ENCODE results near the gene HYDIN.

DNA sequence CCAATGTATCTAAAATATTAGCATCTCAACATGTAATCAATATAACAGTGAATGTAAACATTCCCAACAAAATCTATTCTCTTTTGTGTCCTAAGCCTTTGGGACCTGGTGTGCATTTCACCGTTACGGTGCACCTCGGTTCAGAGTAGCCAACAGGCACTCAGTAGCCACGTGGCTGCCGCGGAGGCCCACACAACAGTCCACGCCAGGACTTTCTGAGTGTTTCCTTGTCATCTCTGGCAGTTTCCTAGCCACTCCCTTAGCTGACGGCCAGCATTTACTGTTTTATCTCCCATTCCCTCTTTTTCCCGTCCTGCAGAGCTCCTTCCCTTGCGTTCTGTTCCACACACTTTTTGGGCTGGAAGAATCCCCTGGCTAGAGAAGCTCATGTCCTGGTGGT, 465.9 kb downstream of the HYDIN start:
- TF ChIP-seq, protein P1, sequence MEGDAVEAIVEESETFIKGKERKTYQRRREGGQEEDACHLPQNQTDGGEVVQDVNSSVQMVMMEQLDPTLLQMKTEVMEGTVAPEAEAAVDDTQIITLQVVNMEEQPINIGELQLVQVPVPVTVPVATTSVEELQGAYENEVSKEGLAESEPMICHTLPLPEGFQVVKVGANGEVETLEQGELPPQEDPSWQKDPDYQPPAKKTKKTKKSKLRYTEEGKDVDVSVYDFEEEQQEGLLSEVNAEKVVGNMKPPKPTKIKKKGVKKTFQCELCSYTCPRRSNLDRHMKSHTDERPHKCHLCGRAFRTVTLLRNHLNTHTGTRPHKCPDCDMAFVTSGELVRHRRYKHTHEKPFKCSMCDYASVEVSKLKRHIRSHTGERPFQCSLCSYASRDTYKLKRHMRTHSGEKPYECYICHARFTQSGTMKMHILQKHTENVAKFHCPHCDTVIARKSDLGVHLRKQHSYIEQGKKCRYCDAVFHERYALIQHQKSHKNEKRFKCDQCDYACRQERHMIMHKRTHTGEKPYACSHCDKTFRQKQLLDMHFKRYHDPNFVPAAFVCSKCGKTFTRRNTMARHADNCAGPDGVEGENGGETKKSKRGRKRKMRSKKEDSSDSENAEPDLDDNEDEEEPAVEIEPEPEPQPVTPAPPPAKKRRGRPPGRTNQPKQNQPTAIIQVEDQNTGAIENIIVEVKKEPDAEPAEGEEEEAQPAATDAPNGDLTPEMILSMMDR (IDR thresholded peaks at IDR 0.05; ENCODE audit: low read depth, low read length): no peak
- no peak for TF ChIP-seq EZH2phosphoT487 (IDR thresholded peaks at IDR 0.05; ENCODE audit: low read depth)

All from OCI-LY3 (cell line).